ENCODE data around the gene ROR1.

ROR1 gene

DNA sequence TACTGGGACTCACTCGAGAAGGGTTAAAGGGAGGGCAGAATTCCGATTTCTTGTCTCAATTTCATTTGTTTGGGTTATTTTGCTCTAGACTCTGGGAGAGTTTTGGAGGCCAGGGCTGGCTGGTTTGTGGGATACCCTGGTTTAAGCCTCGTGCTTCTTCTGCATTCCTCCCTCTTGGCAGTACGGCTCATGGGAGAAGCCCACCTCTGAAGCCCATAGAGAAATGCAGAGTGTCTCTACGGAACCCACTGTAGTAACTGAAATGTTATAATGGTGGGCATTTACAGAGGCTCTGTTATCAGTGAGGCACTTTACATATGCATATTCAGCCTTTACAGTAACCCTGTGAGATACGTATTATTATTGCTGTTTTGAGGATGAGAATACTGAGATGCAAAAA is 43.9 kb downstream of the ROR1 start:
- no peaks in the 10 kb centered on the region for H3K9me2 ChIP-seq (replicated peaks; ENCODE audit: insufficient read depth, low read length)
- no peak overlapping the region for H3K4me3 ChIP-seq (ENCODE audit: low read length)
- no peak for DNase-seq
- H3K27me3 ChIP-seq (replicated peaks; ENCODE audit: insufficient read depth, low read length), result no peaks in the 10 kb centered on the region
- no peaks in the 10 kb centered on the region for H3K79me2 ChIP-seq (ENCODE audit: low read length)
- H3K4me2 ChIP-seq (ENCODE audit: low read depth, low read length), result no peak overlapping the region
- no peaks in the 10 kb centered on the region for H3K36me3 ChIP-seq (replicated peaks; ENCODE audit: insufficient read depth, low read length)
- H3K27ac ChIP-seq (ENCODE audit: low read length), result no peak overlapping the region
- H3K4me1 ChIP-seq (ENCODE audit: low read length), result no peaks in the 10 kb centered on the region
- TF ChIP-seq, protein P1, sequence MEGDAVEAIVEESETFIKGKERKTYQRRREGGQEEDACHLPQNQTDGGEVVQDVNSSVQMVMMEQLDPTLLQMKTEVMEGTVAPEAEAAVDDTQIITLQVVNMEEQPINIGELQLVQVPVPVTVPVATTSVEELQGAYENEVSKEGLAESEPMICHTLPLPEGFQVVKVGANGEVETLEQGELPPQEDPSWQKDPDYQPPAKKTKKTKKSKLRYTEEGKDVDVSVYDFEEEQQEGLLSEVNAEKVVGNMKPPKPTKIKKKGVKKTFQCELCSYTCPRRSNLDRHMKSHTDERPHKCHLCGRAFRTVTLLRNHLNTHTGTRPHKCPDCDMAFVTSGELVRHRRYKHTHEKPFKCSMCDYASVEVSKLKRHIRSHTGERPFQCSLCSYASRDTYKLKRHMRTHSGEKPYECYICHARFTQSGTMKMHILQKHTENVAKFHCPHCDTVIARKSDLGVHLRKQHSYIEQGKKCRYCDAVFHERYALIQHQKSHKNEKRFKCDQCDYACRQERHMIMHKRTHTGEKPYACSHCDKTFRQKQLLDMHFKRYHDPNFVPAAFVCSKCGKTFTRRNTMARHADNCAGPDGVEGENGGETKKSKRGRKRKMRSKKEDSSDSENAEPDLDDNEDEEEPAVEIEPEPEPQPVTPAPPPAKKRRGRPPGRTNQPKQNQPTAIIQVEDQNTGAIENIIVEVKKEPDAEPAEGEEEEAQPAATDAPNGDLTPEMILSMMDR (IDR thresholded peaks at IDR 0.05; ENCODE audit: low read length), result no peak
- TF ChIP-seq EZH2 (optimal IDR thresholded peaks at IDR 0.05; ENCODE audit: low read depth, low read length) (no peak), EZH2phosphoT487 (IDR thresholded peaks at IDR 0.05; ENCODE audit: low read length) (no peak)
- no peaks in the 10 kb centered on the region for H3F3A ChIP-seq (ENCODE audit: insufficient read depth, low read length)
- H4K20me1 ChIP-seq (ENCODE audit: insufficient read depth, low read length), result no peaks in the 10 kb centered on the region
- no peaks in the 10 kb centered on the region for H3K9me3 ChIP-seq (replicated peaks; ENCODE audit: insufficient read depth, low read length)
- no peak overlapping the region for H3K9ac ChIP-seq (ENCODE audit: low read length)
- H2AFZ ChIP-seq (ENCODE audit: low read length), result no peak overlapping the region

DNA sequence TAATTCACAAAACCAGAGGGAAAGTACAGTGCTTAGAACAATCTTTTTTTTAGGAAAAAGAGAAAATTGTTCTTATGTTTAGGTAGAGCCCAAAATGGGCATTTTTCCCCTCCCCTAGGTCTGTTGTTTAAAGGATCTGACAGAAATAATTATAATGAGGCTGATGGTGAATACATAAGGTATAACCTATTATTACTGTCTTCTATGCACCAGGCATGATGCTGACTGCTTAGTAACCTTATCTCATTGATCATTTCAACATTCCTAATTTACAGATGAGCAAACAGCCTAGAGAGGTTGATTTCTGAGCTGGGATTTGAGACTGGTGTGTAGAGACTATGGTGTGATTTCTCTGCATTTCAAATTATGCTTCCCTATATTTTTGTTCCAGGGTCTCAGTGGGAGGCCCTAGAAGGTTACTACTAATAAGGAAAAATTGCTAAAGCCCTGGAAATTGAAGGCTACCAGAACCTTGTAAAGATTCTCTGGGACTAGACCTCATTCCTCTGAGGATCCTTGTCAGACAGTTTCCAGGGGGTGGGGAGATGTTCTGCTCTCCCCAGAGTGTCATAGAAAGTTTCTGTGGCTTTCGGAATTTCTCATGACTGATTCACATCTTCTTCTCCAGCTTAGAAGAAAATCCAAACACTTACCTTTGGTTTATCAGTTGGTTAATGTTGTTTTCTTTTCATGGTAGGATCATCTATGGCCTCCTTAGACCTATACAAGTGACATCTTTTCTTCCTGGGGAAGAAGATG is 44.9 kb downstream of the ROR1 start:
- H3K36me3 ChIP-seq (replicated peaks; ENCODE audit: insufficient read depth, low read length), result no peaks in the 10 kb centered on the region
- DNase-seq, result no peak
- H2AFZ ChIP-seq (ENCODE audit: low read length), result no peak overlapping the region
- H3K4me1 ChIP-seq (ENCODE audit: low read length), result no peaks in the 10 kb centered on the region
- H3K27me3 ChIP-seq (replicated peaks; ENCODE audit: insufficient read depth, low read length), result no peaks in the 10 kb centered on the region
- no peaks in the 10 kb centered on the region for H3K9me2 ChIP-seq (replicated peaks; ENCODE audit: insufficient read depth, low read length)
- H3F3A ChIP-seq (ENCODE audit: insufficient read depth, low read length), result no peaks in the 10 kb centered on the region
- no peak overlapping the region for H3K27ac ChIP-seq (ENCODE audit: low read length)
- H3K9ac ChIP-seq (ENCODE audit: low read length), result no peak overlapping the region
- no peak overlapping the region for H3K4me2 ChIP-seq (ENCODE audit: low read depth, low read length)
- no peak overlapping the region for H3K4me3 ChIP-seq (ENCODE audit: low read length)
- TF ChIP-seq, protein P1 (IDR thresholded peaks at IDR 0.05; ENCODE audit: low read length), result no peak
- TF ChIP-seq EZH2phosphoT487 (IDR thresholded peaks at IDR 0.05; ENCODE audit: low read length), result no peak
- no peak for TF ChIP-seq EZH2 (optimal IDR thresholded peaks at IDR 0.05; ENCODE audit: low read depth, low read length)
- no peaks in the 10 kb centered on the region for H3K79me2 ChIP-seq (ENCODE audit: low read length)
- no peaks in the 10 kb centered on the region for H3K9me3 ChIP-seq (replicated peaks; ENCODE audit: insufficient read depth, low read length)
- no peaks in the 10 kb centered on the region for H4K20me1 ChIP-seq (ENCODE audit: insufficient read depth, low read length)

DNA sequence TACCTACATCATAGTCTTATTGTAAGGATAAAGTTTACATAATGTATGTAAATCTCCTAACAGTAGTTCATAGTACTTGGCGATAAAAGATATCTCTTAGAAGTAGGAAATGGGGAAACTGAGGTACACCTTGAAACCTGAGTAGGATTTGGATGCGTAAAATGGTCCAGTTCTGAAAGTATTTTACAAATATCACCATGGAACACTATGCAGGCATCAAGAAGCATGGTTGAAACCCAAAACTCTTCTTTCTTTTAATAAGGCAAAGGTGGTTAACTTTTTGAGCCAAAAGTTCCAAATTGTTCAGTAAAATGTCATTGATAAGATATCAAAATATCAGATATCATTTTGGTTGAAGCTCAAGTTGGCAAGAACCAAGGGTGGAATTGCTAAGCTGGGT is 46.0 kb downstream of the ROR1 start:
- Histone ChIP-seq H3K9me2 (replicated peaks; ENCODE audit: insufficient read depth, low read length) (no peaks in the 10 kb centered on the region), H2AFZ (ENCODE audit: low read length) (no peak overlapping the region), H3K9me3 (replicated peaks; ENCODE audit: insufficient read depth, low read length) (no peaks in the 10 kb centered on the region), H3K36me3 (replicated peaks; ENCODE audit: insufficient read depth, low read length) (no peaks in the 10 kb centered on the region), H3K9ac (ENCODE audit: low read length) (no peak overlapping the region), H4K20me1 (ENCODE audit: insufficient read depth, low read length) (no peaks in the 10 kb centered on the region), H3F3A (ENCODE audit: insufficient read depth, low read length) (no peaks in the 10 kb centered on the region), H3K4me3 (ENCODE audit: low read length) (no peak overlapping the region), H3K27ac (ENCODE audit: low read length) (no peak overlapping the region), H3K4me1 (ENCODE audit: low read length) (no peaks in the 10 kb centered on the region), H3K27me3 (replicated peaks; ENCODE audit: insufficient read depth, low read length) (no peaks in the 10 kb centered on the region), H3K4me2 (ENCODE audit: low read depth, low read length) (no peak overlapping the region), H3K79me2 (ENCODE audit: low read length) (no peaks in the 10 kb centered on the region)
- no peak for DNase-seq
- TF ChIP-seq EZH2phosphoT487 (IDR thresholded peaks at IDR 0.05; ENCODE audit: low read length), result no peak
- TF ChIP-seq EZH2 (optimal IDR thresholded peaks at IDR 0.05; ENCODE audit: low read depth, low read length), result no peak
- TF ChIP-seq, protein P1 (IDR thresholded peaks at IDR 0.05; ENCODE audit: low read length), result no peak
